Fibroblast of lung (primary cell): Measurements from ENCODE around the gene IL1RAP. TPM values are rescaled to one million over a fixed set of nuclear protein-coding genes. Genes with fewer than 3 reads are reported as not detected.

ENCODE experiments used
- DNase-seq, 2 donors: peaks; one replicate each; pipeline versions ENCODE4 v3.0.0 to v3.0.0-alpha.2; 2010; ENCODE audit warnings: low read depth in 2 of 2
- H2AFZ ChIP-seq: 2 replicates; pipeline ENCODE4 v1.5.1; 2012; ENCODE audit warnings: low read length, control low read depth, inconsistent platforms
- H3K27ac ChIP-seq: 2 replicates; pipeline ENCODE4 v1.5.1; 2011; ENCODE audit warnings: low read length, control low read depth; ENCODE audit not compliant: insufficient read depth
- H3K27me3 ChIP-seq: 2 replicates; pipeline ENCODE4 v1.5.1; 2011; ENCODE audit warnings: mild to moderate bottlenecking, low read length; ENCODE audit not compliant: control insufficient read depth, insufficient read depth
- H3K36me3 ChIP-seq: 2 replicates; pipeline ENCODE4 v1.5.1; 2011; ENCODE audit warnings: low read length; ENCODE audit not compliant: control insufficient read depth, insufficient read depth
- H3K4me1 ChIP-seq: 2 replicates; pipeline ENCODE4 v1.5.1; 2011; ENCODE audit warnings: low read length; ENCODE audit not compliant: control insufficient read depth, insufficient read depth; ENCODE audit errors: extremely low read depth
- H3K4me2 ChIP-seq: 2 replicates; pipeline ENCODE4 v1.5.1; 2011; ENCODE audit warnings: low read length, control low read depth; ENCODE audit not compliant: insufficient read depth; ENCODE audit errors: extremely low read depth
- H3K4me3 ChIP-seq, 4 experiments: fragments of 200-600 bp in 1 of 4; sonication (generic) in 1 of 4; replicated peaks in 1 of 4; 2 replicates each; pipeline ENCODE4 v1.5.1; 2011 to 2016; ENCODE audit warnings: low read length in 4 of 4, low read depth in 3 of 4, mild to moderate bottlenecking in 3 of 4, control low read depth in 2 of 4, inconsistent platforms in 1 of 4, mixed read lengths in 1 of 4; ENCODE audit not compliant: insufficient read depth in 1 of 4; ENCODE audit errors: control extremely low read depth in 1 of 4
- H3K79me2 ChIP-seq: 2 replicates; pipeline ENCODE4 v1.5.1; 2012; ENCODE audit warnings: mild to moderate bottlenecking, low read length, inconsistent platforms; ENCODE audit not compliant: control insufficient read depth, insufficient read depth
- H3K9ac ChIP-seq: 2 replicates; pipeline ENCODE4 v1.5.1; 2011; ENCODE audit warnings: mild to moderate bottlenecking, low read length, control low read depth; ENCODE audit not compliant: insufficient read depth
- H3K9me3 ChIP-seq: 2 replicates; pipeline ENCODE4 v1.5.1; 2012; ENCODE audit warnings: low read depth, low read length; ENCODE audit not compliant: control insufficient read depth, insufficient read depth
- H4K20me1 ChIP-seq: 2 replicates; pipeline ENCODE4 v1.5.1; 2011; ENCODE audit warnings: low read length; ENCODE audit not compliant: control insufficient read depth, insufficient read depth; ENCODE audit errors: extremely low read depth
- CTCF ChIP-seq, 2 donors: IDR thresholded peaks in 1 of 2; conservative IDR thresholded peaks in 1 of 2; 1 replicate in 1 of 2; 2 replicates in 1 of 2; pipeline ENCODE4 v1.5.1; 2011 to 2012; ENCODE audit warnings: low read length in 2 of 2, control low read depth in 1 of 2, inconsistent platforms in 1 of 2, low read depth in 1 of 2, mild to moderate bottlenecking in 1 of 2
- EZH2 ChIP-seq: IDR thresholded peaks from 2 replicates; pipeline ENCODE4 v1.5.1; 2012; ENCODE audit warnings: low read length, control low read depth, mild to moderate bottlenecking; ENCODE audit errors: missing control alignments
- polyA plus RNA-seq, 2 donors: library from polyadenylated mRNA; depleted of rRNA in 1 of 2; stranded (reverse) in 1 of 2; unstranded in 1 of 2; fragments of >200 nt; gene quantifications; 2 replicates each; pipeline ENCODE4 v1.2.1, GENCODE V29; 2011 to 2012; ENCODE audit warnings: missing spikeins in 1 of 2
- total RNA-seq: library from RNA; depleted of rRNA; stranded (reverse); fragments of >200 nt; gene quantifications from 2 replicates; pipeline ENCODE4 v1.2.1, GENCODE V29; 2014

IL1RAP gene
- total and polyA plus RNA-seq, 2 donors (not counting 1 experiment from before 2014, with no cell fraction given), result 10.2 to 12.6 TPM

- no peaks in the 10 kb centered on the region for H4K20me1 ChIP-seq
- no peak overlapping the region for H3K4me3 ChIP-seq
- H2AFZ ChIP-seq, result no peak overlapping the region
- H3K27me3 ChIP-seq, result no peaks in the 10 kb centered on the region
- TF ChIP-seq CTCF (conservative IDR thresholded peaks at IDR 0.05 in 1 of 2, IDR thresholded peaks at IDR 0.05 in 1 of 2; ENCODE audit: low read depth in 1 of 2, low read length in 2 of 2) (no peak), EZH2 (no peak)
- no peak for DNase-seq
- no peaks in the 10 kb centered on the region for H3K79me2 ChIP-seq
- no peaks in the 10 kb centered on the region for H3K36me3 ChIP-seq
- H3K4me2 ChIP-seq, result no peak overlapping the region
- no peak overlapping the region for H3K9ac ChIP-seq
- H3K4me1 ChIP-seq, result no peaks in the 10 kb centered on the region
- no peak overlapping the region for H3K27ac ChIP-seq
- H3K9me3 ChIP-seq, result no peaks in the 10 kb centered on the region
Observed at GRCh38 chr3:190557296-190557695, 43.4 kb downstream of the IL1RAP start.

DNA sequence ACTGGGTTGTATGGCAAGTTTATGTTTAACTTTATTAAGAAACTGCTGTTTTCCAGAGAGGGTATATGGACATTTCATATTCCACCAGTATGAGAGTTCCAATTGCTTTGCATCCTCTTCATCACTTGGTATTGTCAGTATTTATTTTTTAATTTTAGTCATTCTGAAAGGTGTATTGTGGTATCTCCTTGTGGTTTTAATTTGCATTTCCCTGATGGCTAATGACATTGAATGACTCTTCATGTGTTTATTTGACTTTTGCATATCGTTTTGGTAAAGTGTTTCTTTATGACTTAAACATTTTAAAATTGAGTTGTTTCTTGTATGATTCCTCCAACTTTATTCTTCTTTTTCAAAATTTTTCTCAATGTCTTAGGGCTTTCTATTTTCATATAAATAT lies 44.4 kb downstream of the IL1RAP start:
- H2AFZ ChIP-seq, result no peak overlapping the region

DNA sequence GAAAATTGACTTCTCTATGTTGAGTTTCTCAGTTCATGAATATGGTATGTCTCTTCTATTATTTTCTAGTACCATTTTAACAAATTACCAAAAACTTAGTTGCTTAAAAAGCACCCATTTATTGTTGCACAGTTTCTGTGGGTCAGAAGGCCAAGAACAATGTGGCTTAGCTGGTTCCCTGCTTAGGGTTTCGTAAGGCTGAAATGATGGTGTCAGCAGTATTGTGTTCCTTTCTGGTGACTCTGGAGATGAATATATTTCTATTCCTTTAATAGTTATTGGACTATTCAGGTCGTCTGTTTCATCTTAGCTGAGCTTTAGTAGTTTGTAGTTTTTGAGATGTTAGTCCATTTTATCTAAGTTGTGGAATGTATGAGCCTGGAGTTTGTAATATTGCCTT lies 44.9 kb downstream of the IL1RAP start:
- H3K27ac ChIP-seq, result no peak overlapping the region
- no peak for DNase-seq
- no peaks in the 10 kb centered on the region for H3K79me2 ChIP-seq
- H3K36me3 ChIP-seq, result no peaks in the 10 kb centered on the region
- no peaks in the 10 kb centered on the region for H4K20me1 ChIP-seq
- no peaks in the 10 kb centered on the region for H3K27me3 ChIP-seq
- H3K4me2 ChIP-seq, result no peak overlapping the region
- H3K9me3 ChIP-seq, result no peaks in the 10 kb centered on the region
- H3K4me1 ChIP-seq, result no peaks in the 10 kb centered on the region
- no peak overlapping the region for H3K9ac ChIP-seq
- no peak for TF ChIP-seq CTCF (conservative IDR thresholded peaks at IDR 0.05 in 1 of 2, IDR thresholded peaks at IDR 0.05 in 1 of 2; ENCODE audit: low read depth in 1 of 2, low read length in 2 of 2)
- no peak for TF ChIP-seq EZH2
- no peak overlapping the region for H3K4me3 ChIP-seq
- no peak overlapping the region for H2AFZ ChIP-seq

More for the DNA sequence above, 44.4 kb downstream of the IL1RAP start:
- DNase-seq, result no peak
- H3K4me2 ChIP-seq, result no peak overlapping the region
- no peaks in the 10 kb centered on the region for H3K9me3 ChIP-seq
- H3K9ac ChIP-seq, result no peak overlapping the region
- H3K36me3 ChIP-seq, result no peaks in the 10 kb centered on the region
- no peaks in the 10 kb centered on the region for H3K79me2 ChIP-seq
- H4K20me1 ChIP-seq, result no peaks in the 10 kb centered on the region
- TF ChIP-seq EZH2 (no peak), CTCF (conservative IDR thresholded peaks at IDR 0.05 in 1 of 2, IDR thresholded peaks at IDR 0.05 in 1 of 2; ENCODE audit: low read depth in 1 of 2, low read length in 2 of 2) (no peak)
- no peak overlapping the region for H3K4me3 ChIP-seq
- no peak overlapping the region for H3K27ac ChIP-seq
- H3K27me3 ChIP-seq, result no peaks in the 10 kb centered on the region
- H3K4me1 ChIP-seq, result no peaks in the 10 kb centered on the region
